IPS-NIHi7 (cell line): ENCODE data around the gene PTX4.

ENCODE experiments used
- DNase-seq: peaks from one replicate; pipeline ENCODE4 v3.0.0; 2012; ENCODE audit warnings: mixed read lengths; ENCODE audit errors: extremely low spot score

The PTX4 gene

GRCh38 chr16:1524366-1524765 is 35.6 kb upstream of the PTX4 start:
- no peak for DNase-seq

- DNase-seq, result no peak
These were observed 35.0 kb upstream of the PTX4 start for GRCh38 chr16:1523581-1524245.

GRCh38 chr16:1520461-1520860 is 31.7 kb upstream of the PTX4 start:
- no peak for DNase-seq

- DNase-seq, result no peak
These were observed 31.1 kb upstream of the PTX4 start for GRCh38 chr16:1519831-1520230.

GRCh38 chr16:1518626-1519135 is 29.9 kb upstream of the PTX4 start:
- DNase-seq, result no peak

GRCh38 chr16:1514507-1514906 is 25.8 kb upstream of the PTX4 start:
- no peak for DNase-seq

GRCh38 chr16:1512774-1513173 is 24.0 kb upstream of the PTX4 start:
- no peak for DNase-seq

GRCh38 chr16:1511662-1512569 is 23.2 kb upstream of the PTX4 start:
- no peak for DNase-seq

- DNase-seq, result peak; percentile 55
These were observed 22.2 kb upstream of the PTX4 start for GRCh38 chr16:1510941-1511351.

- DNase-seq, result no peak
These were observed 21.5 kb upstream of the PTX4 start for GRCh38 chr16:1510272-1510671.

- no peak for DNase-seq
These were observed 20.8 kb upstream of the PTX4 start for GRCh38 chr16:1509307-1510221.

- DNase-seq, result no peak
These were observed 19.9 kb upstream of the PTX4 start for GRCh38 chr16:1508494-1509187.

- no peak for DNase-seq
These were observed 17.9 kb upstream of the PTX4 start for GRCh38 chr16:1506494-1507213.

GRCh38 chr16:1505912-1506311 is 17.2 kb upstream of the PTX4 start:
- DNase-seq, result no peak

GRCh38 chr16:1505073-1505844 is 16.5 kb upstream of the PTX4 start:
- no peak for DNase-seq

- no peak for DNase-seq
These were observed 14.6 kb upstream of the PTX4 start for GRCh38 chr16:1503110-1503955.

GRCh38 chr16:1502092-1503004 is 13.6 kb upstream of the PTX4 start:
- no peak for DNase-seq

GRCh38 chr16:1501630-1502029 is 12.9 kb upstream of the PTX4 start:
- no peak for DNase-seq
